ENCODE results near the gene SERPING1. TPM values are rescaled to one million over a fixed set of nuclear protein-coding genes. Genes with fewer than 3 reads are reported as not detected.

The SERPING1 gene
- polyA plus RNA-seq, 1 donor from 2014 or later = 0.22 TPM

- Histone ChIP-seq H2AFZ (ENCODE audit: low read depth, low read length) (no peak overlapping the region), H3K27me3 (ENCODE audit: insufficient read depth, low read depth, low read length) (no peaks in the 10 kb centered on the region), H3K27ac (ENCODE audit: low read length) (no peak overlapping the region), H3K4me3 (ENCODE audit: low read length) (no peak overlapping the region), H3K4me2 (ENCODE audit: low read length) (no peak overlapping the region), H3K79me2 (replicated peaks; ENCODE audit: insufficient read depth, low read length) (no peaks in the 10 kb centered on the region), H3K9me3 (ENCODE audit: low read length) (no peaks in the 10 kb centered on the region), H4K20me1 (ENCODE audit: insufficient read depth) (no peaks in the 10 kb centered on the region), H3F3A (ENCODE audit: insufficient read depth, low read length, poor library complexity, severe bottlenecking) (no peaks in the 10 kb centered on the region), H3K9ac (ENCODE audit: low read length) (no peak overlapping the region), H3K9me2 (ENCODE audit: insufficient read depth, low read length) (no peaks in the 10 kb centered on the region), H3K36me3 (ENCODE audit: insufficient read depth, low read length) (no peaks in the 10 kb centered on the region)
- TF ChIP-seq CTCF (IDR thresholded peaks at IDR 0.05; ENCODE audit: poor library complexity, severe bottlenecking) (no peak), TAF1 (IDR thresholded peaks at IDR 0.05; ENCODE audit: low read depth) (no peak), POLR2AphosphoS5 (IDR thresholded peaks at IDR 0.05) (no peak), EZH2 (IDR thresholded peaks at IDR 0.05; ENCODE audit: borderline replicate concordance, insufficient read depth, low read length, poor library complexity, severe bottlenecking) (no peak), EP300 (conservative IDR thresholded peaks at IDR 0.05; ENCODE audit: poor library complexity, severe bottlenecking) (no peak), RAD21 (conservative IDR thresholded peaks at IDR 0.05) (no peak), SMC3 (conservative IDR thresholded peaks at IDR 0.05; ENCODE audit: poor library complexity) (no peak)
Observed at GRCh38 chr11:57598831-57599155, 1.3 kb downstream of the SERPING1 start.

GRCh38 chr11:57599381-57599780 lies 1.9 kb downstream of the SERPING1 start:
- Histone ChIP-seq H3K4me3 (ENCODE audit: low read length) (no peak overlapping the region), H4K20me1 (ENCODE audit: insufficient read depth) (no peaks in the 10 kb centered on the region), H3K27me3 (ENCODE audit: insufficient read depth, low read depth, low read length) (no peaks in the 10 kb centered on the region), H3K4me2 (ENCODE audit: low read length) (no peak overlapping the region), H3K27ac (ENCODE audit: low read length) (no peak overlapping the region), H3K36me3 (ENCODE audit: insufficient read depth, low read length) (no peaks in the 10 kb centered on the region), H3K9ac (ENCODE audit: low read length) (no peak overlapping the region), H3K9me3 (ENCODE audit: low read length) (no peaks in the 10 kb centered on the region), H3K9me2 (ENCODE audit: insufficient read depth, low read length) (no peaks in the 10 kb centered on the region), H3F3A (ENCODE audit: insufficient read depth, low read length, poor library complexity, severe bottlenecking) (no peaks in the 10 kb centered on the region), H3K79me2 (replicated peaks; ENCODE audit: insufficient read depth, low read length) (no peaks in the 10 kb centered on the region), H2AFZ (ENCODE audit: low read depth, low read length) (no peak overlapping the region)
- TF ChIP-seq EZH2 (IDR thresholded peaks at IDR 0.05; ENCODE audit: borderline replicate concordance, insufficient read depth, low read length, poor library complexity, severe bottlenecking) (no peak), POLR2AphosphoS5 (IDR thresholded peaks at IDR 0.05) (no peak), EP300 (conservative IDR thresholded peaks at IDR 0.05; ENCODE audit: poor library complexity, severe bottlenecking) (no peak), REST (IDR thresholded peaks at IDR 0.05; ENCODE audit: borderline replicate concordance) (no peak)

- Histone ChIP-seq H3K79me2 (replicated peaks; ENCODE audit: insufficient read depth, low read length) (no peaks in the 10 kb centered on the region), H4K20me1 (ENCODE audit: insufficient read depth) (no peaks in the 10 kb centered on the region), H3K9ac (ENCODE audit: low read length) (no peak overlapping the region), H3F3A (ENCODE audit: insufficient read depth, low read length, poor library complexity, severe bottlenecking) (no peaks in the 10 kb centered on the region), H3K4me3 (ENCODE audit: low read length) (no peak overlapping the region), H3K36me3 (ENCODE audit: insufficient read depth, low read length) (no peaks in the 10 kb centered on the region), H3K4me2 (ENCODE audit: low read length) (no peak overlapping the region), H3K9me3 (ENCODE audit: low read length) (no peaks in the 10 kb centered on the region), H3K27me3 (ENCODE audit: insufficient read depth, low read depth, low read length) (no peaks in the 10 kb centered on the region), H3K27ac (ENCODE audit: low read length) (no peak overlapping the region), H2AFZ (ENCODE audit: low read depth, low read length) (no peak overlapping the region), H3K9me2 (ENCODE audit: insufficient read depth, low read length) (no peaks in the 10 kb centered on the region)
- no peak for TF ChIP-seq TAF1 (IDR thresholded peaks at IDR 0.05; ENCODE audit: low read depth)
- no peak for TF ChIP-seq REST (IDR thresholded peaks at IDR 0.05; ENCODE audit: borderline replicate concordance)
- TF ChIP-seq EZH2 (IDR thresholded peaks at IDR 0.05; ENCODE audit: borderline replicate concordance, insufficient read depth, low read length, poor library complexity, severe bottlenecking) = no peak
- TF ChIP-seq CTCF (IDR thresholded peaks at IDR 0.05; ENCODE audit: poor library complexity, severe bottlenecking) = no peak
- TF ChIP-seq POLR2AphosphoS5 (IDR thresholded peaks at IDR 0.05) = no peak
- TF ChIP-seq EP300 (conservative IDR thresholded peaks at IDR 0.05; ENCODE audit: poor library complexity, severe bottlenecking) = no peak
- TF ChIP-seq MXI1 (conservative IDR thresholded peaks at IDR 0.05; ENCODE audit: poor library complexity, severe bottlenecking) = no peak
- no peak for TF ChIP-seq SMC3 (conservative IDR thresholded peaks at IDR 0.05; ENCODE audit: poor library complexity)
- no peak for TF ChIP-seq RAD21 (conservative IDR thresholded peaks at IDR 0.05)
Observed at GRCh38 chr11:57601297-57601696, 3.8 kb downstream of the SERPING1 start.
